Right lobe of liver (tissue), 4 donors: Measurements from ENCODE around the gene KLC1.

Source experiments
- POLR2A ChIP-seq: fragments of 450-650 bp; IDR thresholded peaks from one replicate; pipeline ENCODE4 v1.6.1; 2017; ENCODE audit warnings: antibody characterized with exemption, mild to moderate bottlenecking
- TF ChIP-seq, protein P1 (sequence below), 4 donors: fragments of 200-600 bp in 3 of 4; fragments of 450-650 bp in 1 of 4; IDR thresholded peaks; one replicate each; pipeline versions ENCODE4 v1.5.1 to v1.8.0; 2016 to 2022; ENCODE audit warnings: antibody characterized with exemption in 4 of 4, mild to moderate bottlenecking in 2 of 4
- donor health status: DM: no; HTN: no; CAD: no.
- donor health status: DM: no; HTN: no; CAD: no.
- donor health status: DM: no; HTN: yes; CAD: no.

DNA sequence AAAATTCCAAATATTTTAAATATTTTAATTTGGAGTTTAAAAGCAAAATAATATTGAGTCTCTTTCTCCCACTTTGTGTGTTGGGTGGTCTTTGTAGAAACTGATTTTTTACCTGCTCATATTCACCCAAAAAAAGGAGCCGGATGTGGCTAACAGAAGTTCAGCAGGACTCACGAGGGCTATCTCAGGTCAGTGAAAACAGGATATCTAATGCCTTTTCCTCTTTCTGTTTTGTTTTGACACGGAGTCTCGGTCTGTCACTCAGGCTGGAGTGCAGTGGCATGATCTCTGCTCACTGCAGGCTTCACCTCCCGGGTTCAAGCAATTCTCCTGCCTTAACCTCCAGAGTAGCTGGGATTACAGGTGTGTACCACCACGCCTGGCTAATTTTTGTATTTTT is 35.4 kb upstream of the KLC1 start:
- TF ChIP-seq, protein P1, sequence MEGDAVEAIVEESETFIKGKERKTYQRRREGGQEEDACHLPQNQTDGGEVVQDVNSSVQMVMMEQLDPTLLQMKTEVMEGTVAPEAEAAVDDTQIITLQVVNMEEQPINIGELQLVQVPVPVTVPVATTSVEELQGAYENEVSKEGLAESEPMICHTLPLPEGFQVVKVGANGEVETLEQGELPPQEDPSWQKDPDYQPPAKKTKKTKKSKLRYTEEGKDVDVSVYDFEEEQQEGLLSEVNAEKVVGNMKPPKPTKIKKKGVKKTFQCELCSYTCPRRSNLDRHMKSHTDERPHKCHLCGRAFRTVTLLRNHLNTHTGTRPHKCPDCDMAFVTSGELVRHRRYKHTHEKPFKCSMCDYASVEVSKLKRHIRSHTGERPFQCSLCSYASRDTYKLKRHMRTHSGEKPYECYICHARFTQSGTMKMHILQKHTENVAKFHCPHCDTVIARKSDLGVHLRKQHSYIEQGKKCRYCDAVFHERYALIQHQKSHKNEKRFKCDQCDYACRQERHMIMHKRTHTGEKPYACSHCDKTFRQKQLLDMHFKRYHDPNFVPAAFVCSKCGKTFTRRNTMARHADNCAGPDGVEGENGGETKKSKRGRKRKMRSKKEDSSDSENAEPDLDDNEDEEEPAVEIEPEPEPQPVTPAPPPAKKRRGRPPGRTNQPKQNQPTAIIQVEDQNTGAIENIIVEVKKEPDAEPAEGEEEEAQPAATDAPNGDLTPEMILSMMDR (IDR thresholded peaks at IDR 0.05), result no peak
- no peak for TF ChIP-seq POLR2A
